ENCODE measurements around the gene SQOR.

SQOR gene

GRCh38 chr15:45654749-45655148, 19.9 kb downstream of the SQOR start:
- H2BK12ac ChIP-seq (ENCODE audit: low read length in 2 of 2), result no peak overlapping the region

GRCh38 chr15:45657254-45657653, 22.4 kb downstream of the SQOR start:
- Histone ChIP-seq H4K8ac (ENCODE audit: low read length) (no peak overlapping the region), H3K4ac (ENCODE audit: low read depth in 1 of 2, low read length in 2 of 2) (no peak overlapping the region), H2AK5ac (ENCODE audit: low read length, severe bottlenecking) (no peak overlapping the region), H2AFZ (ENCODE audit: low read depth, low read length) (no peak overlapping the region), H2BK12ac (ENCODE audit: low read length in 2 of 2) (no peak overlapping the region), H2BK15ac (ENCODE audit: low read depth, poor library complexity, severe bottlenecking) (no peak overlapping the region), H3K4me1 (ENCODE audit: control insufficient read depth, insufficient read depth, low read depth, low read length) (peaks cover 2% of the 10 kb centered on the region), H3K36me3 (ENCODE audit: control insufficient read depth in 1 of 2, insufficient read depth in 2 of 2, low read depth in 1 of 2, low read length in 2 of 2) (peaks cover 7 to 31% of the 10 kb centered on the region in 2 experiments), H3K27me3 (ENCODE audit: control insufficient read depth in 1 of 2, insufficient read depth in 1 of 2, low read length in 2 of 2) (no peaks in the 10 kb centered on the region), H4K91ac (ENCODE audit: low read length) (no peak overlapping the region), H2BK120ac (ENCODE audit: low read depth, low read length) (no peak overlapping the region), H3K18ac (ENCODE audit: low read depth in 1 of 2, low read length in 2 of 2) (no peak overlapping the region), H3K9ac (ENCODE audit: low read length) (no peak overlapping the region), H3K4me2 (ENCODE audit: low read length, poor library complexity, severe bottlenecking) (no peak overlapping the region), H3K9me3 (ENCODE audit: control insufficient read depth, low read length) (no peaks in the 10 kb centered on the region), H3K4me3 (ENCODE audit: insufficient read depth in 1 of 2, low read depth in 1 of 2, low read length in 2 of 2) (no peak overlapping the region), H3K27ac (ENCODE audit: low read length, poor library complexity, severe bottlenecking) (no peak overlapping the region), H3K23ac (ENCODE audit: low read length in 2 of 2) (no peak overlapping the region), H2BK5ac (ENCODE audit: low read depth, low read length, poor library complexity, severe bottlenecking) (no peak overlapping the region), H3K79me1 (replicated peaks; ENCODE audit: low read length, poor library complexity, severe bottlenecking) (peaks cover 39% of the 10 kb centered on the region), H3K14ac (ENCODE audit: low read length in 2 of 2) (no peak overlapping the region)
- 83% methylated on average over 2 of the region's 2 CpGs for WGBS
- no peak for DNase-seq

More at GRCh38 chr15:45654749-45655148, 19.9 kb downstream of the SQOR start:
- peaks cover 40% of the 10 kb centered on the region for H3K79me1 ChIP-seq (replicated peaks; ENCODE audit: low read length, poor library complexity, severe bottlenecking)
- no peak overlapping the region for H2AFZ ChIP-seq (ENCODE audit: low read depth, low read length)
- H3K4me2 ChIP-seq (ENCODE audit: low read length, poor library complexity, severe bottlenecking), result no peak overlapping the region
- no peak overlapping the region for H2BK120ac ChIP-seq (ENCODE audit: low read depth, low read length)
- H2BK15ac ChIP-seq (ENCODE audit: low read depth, poor library complexity, severe bottlenecking), result no peak overlapping the region
- H3K14ac ChIP-seq (ENCODE audit: low read length in 2 of 2), result no peak overlapping the region
- WGBS, result 95% methylated on average over 6 of the region's 6 CpGs
- H2AK5ac ChIP-seq (ENCODE audit: low read length, severe bottlenecking), result no peak overlapping the region
- no peak overlapping the region for H3K23ac ChIP-seq (ENCODE audit: low read length in 2 of 2)
- H3K27me3 ChIP-seq (ENCODE audit: control insufficient read depth in 1 of 2, insufficient read depth in 1 of 2, low read length in 2 of 2), result no peaks in the 10 kb centered on the region
- no peaks in the 10 kb centered on the region for H3K9me3 ChIP-seq (ENCODE audit: control insufficient read depth, low read length)
- no peak overlapping the region for H4K91ac ChIP-seq (ENCODE audit: low read length)
- no peak overlapping the region for H3K4ac ChIP-seq (ENCODE audit: low read depth in 1 of 2, low read length in 2 of 2)
- H2BK5ac ChIP-seq (ENCODE audit: low read depth, low read length, poor library complexity, severe bottlenecking), result no peak overlapping the region
- H3K36me3 ChIP-seq (ENCODE audit: control insufficient read depth in 1 of 2, insufficient read depth in 2 of 2, low read depth in 1 of 2, low read length in 2 of 2), result peaks cover 14 to 17% of the 10 kb centered on the region in 2 experiments
- peaks cover 2% of the 10 kb centered on the region for H3K4me1 ChIP-seq (ENCODE audit: control insufficient read depth, insufficient read depth, low read depth, low read length)
- no peak overlapping the region for H3K18ac ChIP-seq (ENCODE audit: low read depth in 1 of 2, low read length in 2 of 2)
- no peak overlapping the region for H3K27ac ChIP-seq (ENCODE audit: low read length, poor library complexity, severe bottlenecking)
- no peak overlapping the region for H4K8ac ChIP-seq (ENCODE audit: low read length)
- DNase-seq, result no peak
- H3K9ac ChIP-seq (ENCODE audit: low read length), result no peak overlapping the region
- no peak overlapping the region for H3K4me3 ChIP-seq (ENCODE audit: insufficient read depth in 1 of 2, low read depth in 1 of 2, low read length in 2 of 2)

GRCh38 chr15:45657764-45658545, 23.1 kb downstream of the SQOR start:
- Histone ChIP-seq H3K14ac (ENCODE audit: low read length in 2 of 2) (no peak overlapping the region), H3K18ac (ENCODE audit: low read depth in 1 of 2, low read length in 2 of 2) (no peak overlapping the region), H3K4ac (ENCODE audit: low read depth in 1 of 2, low read length in 2 of 2) (no peak overlapping the region), H2BK120ac (ENCODE audit: low read depth, low read length) (no peak overlapping the region), H4K91ac (ENCODE audit: low read length) (no peak overlapping the region), H3K79me1 (replicated peaks; ENCODE audit: low read length, poor library complexity, severe bottlenecking) (peaks cover 43% of the 10 kb centered on the region), H3K4me3 (ENCODE audit: insufficient read depth in 1 of 2, low read depth in 1 of 2, low read length in 2 of 2) (no peak overlapping the region), H3K9me3 (ENCODE audit: control insufficient read depth, low read length) (no peaks in the 10 kb centered on the region), H2BK15ac (ENCODE audit: low read depth, poor library complexity, severe bottlenecking) (no peak overlapping the region), H3K4me1 (ENCODE audit: control insufficient read depth, insufficient read depth, low read depth, low read length) (peaks cover 2% of the 10 kb centered on the region), H3K23ac (ENCODE audit: low read length in 2 of 2) (no peak overlapping the region), H2BK12ac (ENCODE audit: low read length in 2 of 2) (peak overlapping the region in 1 of 2 experiments; percentile 21), H3K9ac (ENCODE audit: low read length) (no peak overlapping the region), H2BK5ac (ENCODE audit: low read depth, low read length, poor library complexity, severe bottlenecking) (no peak overlapping the region), H3K27me3 (ENCODE audit: control insufficient read depth in 1 of 2, insufficient read depth in 1 of 2, low read length in 2 of 2) (no peaks in the 10 kb centered on the region), H2AK5ac (ENCODE audit: low read length, severe bottlenecking) (no peak overlapping the region), H2AFZ (ENCODE audit: low read depth, low read length) (no peak overlapping the region), H3K36me3 (ENCODE audit: control insufficient read depth in 1 of 2, insufficient read depth in 2 of 2, low read depth in 1 of 2, low read length in 2 of 2) (peaks cover 12 to 38% of the 10 kb centered on the region in 2 experiments), H3K4me2 (ENCODE audit: low read length, poor library complexity, severe bottlenecking) (no peak overlapping the region), H3K27ac (ENCODE audit: low read length, poor library complexity, severe bottlenecking) (no peak overlapping the region), H4K8ac (ENCODE audit: low read length) (no peak overlapping the region)
- DNase-seq, result no peak
- 77% methylated on average over 7 of the region's 8 CpGs for WGBS

- 84% methylated on average over 5 of the region's 5 CpGs for WGBS
- no peak overlapping the region for H4K8ac ChIP-seq (ENCODE audit: low read length)
- no peak overlapping the region for H3K23ac ChIP-seq (ENCODE audit: low read length in 2 of 2)
- no peak overlapping the region for H2BK5ac ChIP-seq (ENCODE audit: low read depth, low read length, poor library complexity, severe bottlenecking)
- no peak overlapping the region for H2BK120ac ChIP-seq (ENCODE audit: low read depth, low read length)
- H3K18ac ChIP-seq (ENCODE audit: low read depth in 1 of 2, low read length in 2 of 2), result no peak overlapping the region
- no peaks in the 10 kb centered on the region for H3K27me3 ChIP-seq (ENCODE audit: control insufficient read depth in 1 of 2, insufficient read depth in 1 of 2, low read length in 2 of 2)
- no peak overlapping the region for H3K4me2 ChIP-seq (ENCODE audit: low read length, poor library complexity, severe bottlenecking)
- peaks cover 14 to 55% of the 10 kb centered on the region in 2 experiments for H3K36me3 ChIP-seq (ENCODE audit: control insufficient read depth in 1 of 2, insufficient read depth in 2 of 2, low read depth in 1 of 2, low read length in 2 of 2)
- H3K4me3 ChIP-seq (ENCODE audit: insufficient read depth in 1 of 2, low read depth in 1 of 2, low read length in 2 of 2), result no peak overlapping the region
- peaks cover 7% of the 10 kb centered on the region for H3K4me1 ChIP-seq (ENCODE audit: control insufficient read depth, insufficient read depth, low read depth, low read length)
- no peak overlapping the region for H2AK5ac ChIP-seq (ENCODE audit: low read length, severe bottlenecking)
- H3K9me3 ChIP-seq (ENCODE audit: control insufficient read depth, low read length), result no peaks in the 10 kb centered on the region
- no peak overlapping the region for H2BK12ac ChIP-seq (ENCODE audit: low read length in 2 of 2)
- no peak overlapping the region for H2AFZ ChIP-seq (ENCODE audit: low read depth, low read length)
- H3K27ac ChIP-seq (ENCODE audit: low read length, poor library complexity, severe bottlenecking), result no peak overlapping the region
- no peak overlapping the region for H4K91ac ChIP-seq (ENCODE audit: low read length)
- no peak overlapping the region for H2BK15ac ChIP-seq (ENCODE audit: low read depth, poor library complexity, severe bottlenecking)
- DNase-seq, result peak; percentile 45
- peak overlapping the region; percentile 28 for H3K9ac ChIP-seq (ENCODE audit: low read length)
- H3K14ac ChIP-seq (ENCODE audit: low read length in 2 of 2), result no peak overlapping the region
- peak overlapping the region in 1 of 2 experiments; percentile 8 for H3K4ac ChIP-seq (ENCODE audit: low read depth in 1 of 2, low read length in 2 of 2)
- H3K79me1 ChIP-seq (replicated peaks; ENCODE audit: low read length, poor library complexity, severe bottlenecking), result peaks cover 27% of the 10 kb centered on the region
These were observed 25.6 kb downstream of the SQOR start for GRCh38 chr15:45660231-45660979.
